HepG2 (cell line): Measurements from ENCODE around the gene YLPM1. TPM values are rescaled to one million over a fixed set of nuclear protein-coding genes. Genes with fewer than 3 reads are reported as not detected.

Experiments
- AGO1 ChIP-seq: fragments of 200-400 bp; formaldehyde crosslinking; IDR thresholded peaks from 2 replicates; pipeline ENCODE4 v1.6.1; 2017; ENCODE audit warnings: mild to moderate bottlenecking, low read depth, low read length, moderate library complexity; ENCODE audit not compliant: poor library complexity, severe bottlenecking
- CAMTA2 ChIP-seq: sonication (generic); formaldehyde crosslinking; IDR thresholded peaks from 2 replicates; pipeline ENCODE4 v1.4.0; 2020; ENCODE audit warnings: mild to moderate bottlenecking, missing genetic modification reagents, borderline replicate concordance
- CHD4 ChIP-seq: fragments of 200-600 bp; sonication (generic); IDR thresholded peaks from 2 replicates; pipeline ENCODE4 v1.7.0; 2017; ENCODE audit warnings: mild to moderate bottlenecking, low read length, borderline replicate concordance
- CTCF ChIP-seq: sonication (generic); formaldehyde crosslinking; IDR thresholded peaks from 2 replicates; pipeline ENCODE4 v1.5.0; 2020; ENCODE audit warnings: mild to moderate bottlenecking, missing genetic modification reagents, moderate library complexity
- EP300 ChIP-seq, 3 experiments: sonication (generic) in 1 of 3; formaldehyde crosslinking in 1 of 3; IDR thresholded peaks; 2 replicates each; pipeline versions ENCODE4 v1.5.1 to v1.6.1; 2011 to 2020; ENCODE audit warnings: low read depth in 2 of 3, low read length in 2 of 3, borderline replicate concordance in 1 of 3, improper control_type of control experiment in 1 of 3, mild to moderate bottlenecking in 1 of 3, missing genetic modification reagents in 1 of 3, moderate library complexity in 1 of 3
- IKZF4 ChIP-seq: sonication (generic); formaldehyde crosslinking; IDR thresholded peaks from 2 replicates; pipeline ENCODE4 v1.5.1; 2020; ENCODE audit warnings: borderline replicate concordance, mild to moderate bottlenecking, low read depth, missing genetic modification reagents; ENCODE audit errors: not compliant biosample characterization
- JUND ChIP-seq: sonication (generic); formaldehyde crosslinking; IDR thresholded peaks from 2 replicates; pipeline ENCODE4 v1.8.0; 2022; ENCODE audit warnings: mild to moderate bottlenecking, missing genetic modification reagents
- KDM1A ChIP-seq: IDR thresholded peaks from 2 replicates; pipeline ENCODE4 v1.6.1; 2016; ENCODE audit warnings: missing compliant biosample characterization
- MBD4 ChIP-seq: IDR thresholded peaks from 2 replicates; pipeline ENCODE4 v1.6.1; 2012; ENCODE audit warnings: low read length, inconsistent platforms, borderline replicate concordance
- NR2C2 ChIP-seq: sonication (generic); formaldehyde crosslinking; IDR thresholded peaks from 2 replicates; pipeline ENCODE4 v1.4.0; 2020; ENCODE audit warnings: missing genetic modification reagents, mild to moderate bottlenecking, moderate library complexity, borderline replicate concordance
- PHF20 ChIP-seq: sonication (generic); formaldehyde crosslinking; IDR thresholded peaks from 2 replicates; pipeline ENCODE4 v1.5.0; 2020; ENCODE audit warnings: mild to moderate bottlenecking, missing genetic modification reagents
- RAD21 ChIP-seq: fragments of 450-650 bp; formaldehyde crosslinking; IDR thresholded peaks from 2 replicates; pipeline ENCODE4 v1.5.0; 2020; ENCODE audit warnings: mild to moderate bottlenecking
- RAD51 ChIP-seq: fragments of 450-650 bp; IDR thresholded peaks from 2 replicates; pipeline ENCODE4 v1.6.1; 2016; ENCODE audit warnings: borderline replicate concordance
- STAT6 ChIP-seq: sonication (generic); formaldehyde crosslinking; IDR thresholded peaks from 2 replicates; pipeline ENCODE4 v1.4.0; 2020; ENCODE audit warnings: missing genetic modification reagents, mild to moderate bottlenecking, borderline replicate concordance
- TFDP2 ChIP-seq: sonication (generic); formaldehyde crosslinking; IDR thresholded peaks from 2 replicates; pipeline ENCODE4 v1.4.0; 2020; ENCODE audit warnings: missing genetic modification reagents
- TIGD3 ChIP-seq: sonication (generic); formaldehyde crosslinking; IDR thresholded peaks from 2 replicates; pipeline ENCODE4 v1.5.1; 2020; ENCODE audit warnings: mild to moderate bottlenecking, missing genetic modification reagents, borderline replicate concordance
- U2AF2 ChIP-seq: fragments of 200-400 bp; formaldehyde crosslinking; IDR thresholded peaks from 2 replicates; pipeline ENCODE4 v1.6.1; 2017; ENCODE audit warnings: low read depth, mild to moderate bottlenecking, low read length
- ZNF180 ChIP-seq: sonication (generic); formaldehyde crosslinking; IDR thresholded peaks from 2 replicates; pipeline ENCODE4 v1.4.0; 2020; ENCODE audit warnings: low read depth, missing genetic modification reagents, borderline replicate concordance
- ZNF337 ChIP-seq: sonication (generic); formaldehyde crosslinking; IDR thresholded peaks from 2 replicates; pipeline ENCODE4 v1.5.1; 2020; ENCODE audit warnings: missing genetic modification reagents, low read depth, mild to moderate bottlenecking, borderline replicate concordance
- ZNF550 ChIP-seq: sonication (generic); formaldehyde crosslinking; IDR thresholded peaks from 2 replicates; pipeline ENCODE4 v1.4.0; 2020; ENCODE audit warnings: mild to moderate bottlenecking, missing genetic modification reagents, borderline replicate concordance
- ZNF883 ChIP-seq: sonication (generic); formaldehyde crosslinking; IDR thresholded peaks from 2 replicates; pipeline ENCODE4 v1.5.1; 2020; ENCODE audit warnings: mild to moderate bottlenecking, missing genetic modification reagents; ENCODE audit errors: not compliant biosample characterization
- polyA plus RNA-seq, 8 experiments: library from polyadenylated mRNA; depleted of rRNA in 3 of 8; stranded (reverse) in 7 of 8; unstranded in 1 of 8; fragments of >200 nt; fragmentation: Illumina TruSeq in 4 of 8; extraction: Trizol in 4 of 8; gene quantifications; 2 replicates each; pipeline versions ENCODE4 v1.2.1 to v1.2.3, GENCODE V29; 2011 to 2016; ENCODE audit warnings: low read depth in 4 of 8, missing spikeins in 1 of 8, mixed read lengths in 1 of 8; ENCODE audit not compliant: insufficient read depth in 1 of 8
- total RNA-seq, 5 experiments: library from RNA; depleted of rRNA; stranded (reverse); fragments of >200 nt; fragmentation: Illumina TruSeq; extraction: Trizol; gene quantifications; 2 replicates each; pipeline ENCODE4 v1.2.3, GENCODE V29; 2016; ENCODE audit warnings: low read depth in 1 of 5

Gene YLPM1
- total and polyA plus RNA-seq, 2 of the 13 experiments (the other 11 are each of a cell fraction or from before 2014, with no cell fraction given), result 6.7 to 21.9 TPM

- TF ChIP-seq ZNF550 (CRISPR knock-in tag), result no peak
- TF ChIP-seq MBD4, result no peak
- TF ChIP-seq NR2C2 (CRISPR knock-in tag), result peak; percentile 64; the same call in 1 of the 2 replicates
- TF ChIP-seq JUND, result 0 out of 2 replicates have a peak, but pooled peaks have one; percentile 43
- no peak for TF ChIP-seq U2AF2
- 0 out of 4 replicates have a peak, but pooled peaks of 1 of the 2 experiments have one; percentile 15 for TF ChIP-seq EP300 (IDR thresholded peaks at IDR 0.05; ENCODE audit: low read depth in 2 of 2, low read length in 2 of 2)
- TF ChIP-seq EP300 (CRISPR knock-in tag; IDR thresholded peaks at IDR 0.05; ENCODE audit: borderline replicate concordance), result no peak; the same call in 1 of the 2 replicates
- TF ChIP-seq ZNF180 (CRISPR knock-in tag), result no peak
- TF ChIP-seq CAMTA2 (CRISPR knock-in tag), result no peak
- no peak for TF ChIP-seq RAD51
- TF ChIP-seq RAD21, result 0 out of 2 replicates have a peak, but pooled peaks have one; percentile 27
- TF ChIP-seq TIGD3 (CRISPR knock-in tag), result no peak
- TF ChIP-seq CHD4, result no peak
- peak; percentile 76; the same call in 1 of the 2 replicates for TF ChIP-seq TFDP2 (CRISPR knock-in tag)
- no peak for TF ChIP-seq ZNF883 (CRISPR knock-in tag)
- no peak for TF ChIP-seq KDM1A (CRISPR knock-in tag)
- TF ChIP-seq ZNF337 (CRISPR knock-in tag), result no peak
- peak; percentile 15; the same call in 1 of the 2 replicates for TF ChIP-seq CTCF (CRISPR knock-in tag)
- peak; percentile 58 for TF ChIP-seq IKZF4 (CRISPR knock-in tag)
- peak; percentile 66 for TF ChIP-seq AGO1
- TF ChIP-seq STAT6 (CRISPR knock-in tag), result 0 out of 2 replicates have a peak, but pooled peaks have one; percentile 41
- peak; percentile 84 for TF ChIP-seq PHF20
Observed at GRCh38 chr14:74881431-74882102, 118.5 kb downstream of the YLPM1 start, which contains the start of gene DLST (continued).
